HepG2 (cell line): ENCODE data around the gene CYP26A1. TPM values are rescaled to one million over a fixed set of nuclear protein-coding genes. Genes with fewer than 3 reads are reported as not detected.

Source experiments
- ARNT2 ChIP-seq: sonication (generic); formaldehyde crosslinking; IDR thresholded peaks from 2 replicates; pipeline ENCODE4 v1.8.0; 2022; ENCODE audit warnings: mild to moderate bottlenecking, low read depth, missing genetic modification reagents, moderate library complexity
- ATF5 ChIP-seq: sonication (generic); formaldehyde crosslinking; IDR thresholded peaks from 2 replicates; pipeline ENCODE4 v1.4.0; 2020; ENCODE audit warnings: mild to moderate bottlenecking, low read depth, missing genetic modification reagents
- BRCA1 ChIP-seq: sonication (generic); formaldehyde crosslinking; IDR thresholded peaks from 2 replicates; pipeline ENCODE4 v1.4.0; 2020; ENCODE audit warnings: missing genetic modification reagents
- E2F5 ChIP-seq: sonication (generic); formaldehyde crosslinking; conservative IDR thresholded peaks from 2 replicates; pipeline ENCODE4 v1.4.0; 2020; ENCODE audit warnings: missing genetic modification reagents
- ELF4 ChIP-seq: sonication (generic); formaldehyde crosslinking; IDR thresholded peaks from 2 replicates; pipeline ENCODE4 v1.5.0; 2020; ENCODE audit warnings: missing genetic modification reagents, mild to moderate bottlenecking, moderate library complexity, borderline replicate concordance
- ETV6 ChIP-seq: sonication (generic); formaldehyde crosslinking; conservative IDR thresholded peaks from 2 replicates; pipeline ENCODE4 v1.4.0; 2020; ENCODE audit warnings: missing genetic modification reagents
- KDM2A ChIP-seq: sonication (generic); formaldehyde crosslinking; IDR thresholded peaks from 2 replicates; pipeline ENCODE4 v1.4.0; 2020; ENCODE audit warnings: low read depth, missing genetic modification reagents, borderline replicate concordance
- KDM3A ChIP-seq: IDR thresholded peaks from 2 replicates; pipeline ENCODE4 v1.6.1; 2018; ENCODE audit warnings: low read depth, missing compliant biosample characterization
- KLF16 ChIP-seq, 2 experiments: sonication (generic) in 1 of 2; formaldehyde crosslinking in 1 of 2; IDR thresholded peaks; 2 replicates each; pipeline versions ENCODE4 v1.6.1 to v1.8.0; 2016 to 2023; ENCODE audit warnings: missing genetic modification reagents in 2 of 2, missing compliant biosample characterization in 1 of 2
- PATZ1 ChIP-seq: sonication (generic); formaldehyde crosslinking; IDR thresholded peaks from 2 replicates; pipeline ENCODE4 v1.4.0; 2020; ENCODE audit warnings: missing genetic modification reagents
- POLR2G ChIP-seq: fragments of 200-400 bp; formaldehyde crosslinking; IDR thresholded peaks from 2 replicates; pipeline ENCODE4 v1.6.1; 2018; ENCODE audit warnings: mild to moderate bottlenecking, low read depth, low read length, moderate library complexity
- RFXANK ChIP-seq: IDR thresholded peaks from 2 replicates; pipeline ENCODE4 v1.6.1; 2016
- ZNF550 ChIP-seq: sonication (generic); formaldehyde crosslinking; IDR thresholded peaks from 2 replicates; pipeline ENCODE4 v1.4.0; 2020; ENCODE audit warnings: mild to moderate bottlenecking, missing genetic modification reagents, borderline replicate concordance
- ZNF878 ChIP-seq: sonication (generic); formaldehyde crosslinking; IDR thresholded peaks from 2 replicates; pipeline ENCODE4 v1.8.1; 2023; ENCODE audit warnings: mild to moderate bottlenecking, missing genetic modification reagents, moderate library complexity
- polyA plus RNA-seq, 8 experiments: library from polyadenylated mRNA; depleted of rRNA in 3 of 8; stranded (reverse) in 7 of 8; unstranded in 1 of 8; fragments of >200 nt; fragmentation: Illumina TruSeq in 4 of 8; extraction: Trizol in 4 of 8; gene quantifications; 2 replicates each; pipeline versions ENCODE4 v1.2.1 to v1.2.3, GENCODE V29; 2011 to 2016; ENCODE audit warnings: low read depth in 4 of 8, missing spikeins in 1 of 8, mixed read lengths in 1 of 8; ENCODE audit not compliant: insufficient read depth in 1 of 8
- total RNA-seq, 5 experiments: library from RNA; depleted of rRNA; stranded (reverse); fragments of >200 nt; fragmentation: Illumina TruSeq; extraction: Trizol; gene quantifications; 2 replicates each; pipeline ENCODE4 v1.2.3, GENCODE V29; 2016; ENCODE audit warnings: low read depth in 1 of 5
- TF ChIP-seq, protein P1 (sequence below): sonication (generic); formaldehyde crosslinking; conservative IDR thresholded peaks from 2 replicates; pipeline ENCODE4 v1.4.0; 2020; ENCODE audit warnings: mild to moderate bottlenecking, missing genetic modification reagents, moderate library complexity
- TF ChIP-seq, protein P2 (sequence below): IDR thresholded peaks from 2 replicates; pipeline ENCODE4 v1.6.1; 2016; ENCODE audit warnings: low read depth
- TF ChIP-seq, protein P3 (sequence below): sonication (generic); formaldehyde crosslinking; IDR thresholded peaks from 2 replicates; pipeline ENCODE4 v1.4.0; 2020; ENCODE audit warnings: missing genetic modification reagents

CYP26A1 gene
- total and polyA plus RNA-seq, 2 of the 13 experiments (the other 11 are each of a cell fraction or from before 2014, with no cell fraction given): 0.15 TPM; not detected in 1

DNA sequence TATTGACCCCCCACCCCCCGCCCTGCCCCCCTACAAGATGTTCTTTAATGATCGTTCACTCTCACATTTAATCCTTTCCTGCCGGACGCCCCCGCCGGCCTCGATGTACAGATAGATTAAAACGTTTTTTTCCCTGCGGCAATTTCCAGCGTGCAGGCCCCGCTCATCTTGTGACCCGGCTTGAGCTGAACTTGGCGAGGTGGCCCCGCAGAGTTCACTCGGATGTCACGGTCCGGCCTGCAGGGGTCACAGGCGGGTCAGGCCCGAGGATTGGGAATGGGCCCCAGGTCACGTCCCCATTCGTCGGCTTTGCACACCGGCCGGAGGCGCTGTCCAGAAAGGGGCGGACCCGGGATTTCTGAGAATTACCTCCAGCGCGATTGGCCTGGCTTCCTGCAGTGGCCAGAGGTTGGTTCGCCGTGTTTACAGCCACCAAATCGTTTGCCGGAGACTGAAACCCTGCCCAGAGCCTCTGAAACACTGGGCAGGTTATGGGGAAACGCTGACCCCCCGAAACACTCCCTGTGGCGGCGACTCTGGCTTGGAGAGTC, 1.9 kb upstream of the CYP26A1 start (continued):
- TF ChIP-seq, protein P1, sequence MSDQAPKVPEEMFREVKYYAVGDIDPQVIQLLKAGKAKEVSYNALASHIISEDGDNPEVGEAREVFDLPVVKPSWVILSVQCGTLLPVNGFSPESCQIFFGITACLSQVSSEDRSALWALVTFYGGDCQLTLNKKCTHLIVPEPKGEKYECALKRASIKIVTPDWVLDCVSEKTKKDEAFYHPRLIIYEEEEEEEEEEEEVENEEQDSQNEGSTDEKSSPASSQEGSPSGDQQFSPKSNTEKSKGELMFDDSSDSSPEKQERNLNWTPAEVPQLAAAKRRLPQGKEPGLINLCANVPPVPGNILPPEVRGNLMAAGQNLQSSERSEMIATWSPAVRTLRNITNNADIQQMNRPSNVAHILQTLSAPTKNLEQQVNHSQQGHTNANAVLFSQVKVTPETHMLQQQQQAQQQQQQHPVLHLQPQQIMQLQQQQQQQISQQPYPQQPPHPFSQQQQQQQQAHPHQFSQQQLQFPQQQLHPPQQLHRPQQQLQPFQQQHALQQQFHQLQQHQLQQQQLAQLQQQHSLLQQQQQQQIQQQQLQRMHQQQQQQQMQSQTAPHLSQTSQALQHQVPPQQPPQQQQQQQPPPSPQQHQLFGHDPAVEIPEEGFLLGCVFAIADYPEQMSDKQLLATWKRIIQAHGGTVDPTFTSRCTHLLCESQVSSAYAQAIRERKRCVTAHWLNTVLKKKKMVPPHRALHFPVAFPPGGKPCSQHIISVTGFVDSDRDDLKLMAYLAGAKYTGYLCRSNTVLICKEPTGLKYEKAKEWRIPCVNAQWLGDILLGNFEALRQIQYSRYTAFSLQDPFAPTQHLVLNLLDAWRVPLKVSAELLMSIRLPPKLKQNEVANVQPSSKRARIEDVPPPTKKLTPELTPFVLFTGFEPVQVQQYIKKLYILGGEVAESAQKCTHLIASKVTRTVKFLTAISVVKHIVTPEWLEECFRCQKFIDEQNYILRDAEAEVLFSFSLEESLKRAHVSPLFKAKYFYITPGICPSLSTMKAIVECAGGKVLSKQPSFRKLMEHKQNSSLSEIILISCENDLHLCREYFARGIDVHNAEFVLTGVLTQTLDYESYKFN (CRISPR knock-in tag): peak; percentile 67
- TF ChIP-seq, protein P2, sequence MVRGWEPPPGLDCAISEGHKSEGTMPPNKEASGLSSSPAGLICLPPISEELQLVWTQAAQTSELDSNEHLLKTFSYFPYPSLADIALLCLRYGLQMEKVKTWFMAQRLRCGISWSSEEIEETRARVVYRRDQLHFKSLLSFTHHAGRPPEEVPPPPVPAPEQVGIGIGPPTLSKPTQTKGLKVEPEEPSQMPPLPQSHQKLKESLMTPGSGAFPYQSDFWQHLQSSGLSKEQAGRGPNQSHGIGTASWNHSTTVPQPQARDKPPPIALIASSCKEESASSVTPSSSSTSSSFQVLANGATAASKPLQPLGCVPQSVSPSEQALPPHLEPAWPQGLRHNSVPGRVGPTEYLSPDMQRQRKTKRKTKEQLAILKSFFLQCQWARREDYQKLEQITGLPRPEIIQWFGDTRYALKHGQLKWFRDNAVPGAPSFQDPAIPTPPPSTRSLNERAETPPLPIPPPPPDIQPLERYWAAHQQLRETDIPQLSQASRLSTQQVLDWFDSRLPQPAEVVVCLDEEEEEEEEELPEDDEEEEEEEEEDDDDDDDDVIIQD (CRISPR knock-in tag): peak; percentile 90
- no peak for TF ChIP-seq PATZ1 (CRISPR knock-in tag)
- TF ChIP-seq KLF16 (CRISPR knock-in tag; IDR thresholded peaks at IDR 0.05): no peak
- no peak for TF ChIP-seq KDM3A
- TF ChIP-seq ETV6 (CRISPR knock-in tag): no peak
- no peak for TF ChIP-seq ATF5 (CRISPR knock-in tag)
- peak; percentile 65 for TF ChIP-seq KDM2A
- TF ChIP-seq ZNF878: no peak
- no peak for TF ChIP-seq POLR2G
- 0 out of 2 replicates have a peak, but pooled peaks have one; percentile 60 for TF ChIP-seq ARNT2 (CRISPR knock-in tag)
- TF ChIP-seq E2F5 (CRISPR knock-in tag): no peak
- no peak for TF ChIP-seq RFXANK (CRISPR knock-in tag)
- TF ChIP-seq, protein P3, sequence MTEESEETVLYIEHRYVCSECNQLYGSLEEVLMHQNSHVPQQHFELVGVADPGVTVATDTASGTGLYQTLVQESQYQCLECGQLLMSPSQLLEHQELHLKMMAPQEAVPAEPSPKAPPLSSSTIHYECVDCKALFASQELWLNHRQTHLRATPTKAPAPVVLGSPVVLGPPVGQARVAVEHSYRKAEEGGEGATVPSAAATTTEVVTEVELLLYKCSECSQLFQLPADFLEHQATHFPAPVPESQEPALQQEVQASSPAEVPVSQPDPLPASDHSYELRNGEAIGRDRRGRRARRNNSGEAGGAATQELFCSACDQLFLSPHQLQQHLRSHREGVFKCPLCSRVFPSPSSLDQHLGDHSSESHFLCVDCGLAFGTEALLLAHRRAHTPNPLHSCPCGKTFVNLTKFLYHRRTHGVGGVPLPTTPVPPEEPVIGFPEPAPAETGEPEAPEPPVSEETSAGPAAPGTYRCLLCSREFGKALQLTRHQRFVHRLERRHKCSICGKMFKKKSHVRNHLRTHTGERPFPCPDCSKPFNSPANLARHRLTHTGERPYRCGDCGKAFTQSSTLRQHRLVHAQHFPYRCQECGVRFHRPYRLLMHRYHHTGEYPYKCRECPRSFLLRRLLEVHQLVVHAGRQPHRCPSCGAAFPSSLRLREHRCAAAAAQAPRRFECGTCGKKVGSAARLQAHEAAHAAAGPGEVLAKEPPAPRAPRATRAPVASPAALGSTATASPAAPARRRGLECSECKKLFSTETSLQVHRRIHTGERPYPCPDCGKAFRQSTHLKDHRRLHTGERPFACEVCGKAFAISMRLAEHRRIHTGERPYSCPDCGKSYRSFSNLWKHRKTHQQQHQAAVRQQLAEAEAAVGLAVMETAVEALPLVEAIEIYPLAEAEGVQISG (CRISPR knock-in tag): peak; percentile 50
- TF ChIP-seq BRCA1 (CRISPR knock-in tag): no peak
- TF ChIP-seq ELF4 (CRISPR knock-in tag): no peak
- TF ChIP-seq ZNF550 (CRISPR knock-in tag): no peak
